LNCaP clone FGC (cell line): ENCODE measurements around the gene BICD2.
A peak's percentile ranks its signal among the peaks of the same experiment; 100 is the strongest.
"Not testable (repeated sequence)": the region's sequence is repeated elsewhere in the genome, so short reads cannot be mapped to it uniquely, and the experiment has no call there.

Experiments used
- DNase-seq: peaks from one replicate; pipeline ENCODE4 v3.0.0-alpha.2; 2011; ENCODE audit warnings: low read depth
- H3K4me3 ChIP-seq: 2 replicates; pipeline ENCODE4 v1.5.1; 2011; ENCODE audit warnings: mild to moderate bottlenecking, low read depth, low read length, control low read depth
- CTCF ChIP-seq: IDR thresholded peaks from 2 replicates; pipeline ENCODE4 v1.5.1; 2012; ENCODE audit warnings: mild to moderate bottlenecking; ENCODE audit not compliant: control insufficient read depth, insufficient read depth; ENCODE audit errors: extremely low read depth

The BICD2 gene

GRCh38 chr9:92764381-92764987 lies at the start of gene BICD2:
Gene BICD2, minus strand, starts transcription at chr9:92764833. Its CDS starts 89 bp downstream, at chr9:92764744.
- DNase-seq = no peak
- peak within 1 kb of the TSS; percentile 87 for H3K4me3 ChIP-seq
- no peak for TF ChIP-seq CTCF

- H3K4me3 ChIP-seq, DNase-seq: not testable (repeated sequence)
Measured at GRCh38 chr9:92809629-92810326, 45.1 kb upstream of the BICD2 start.

GRCh38 chr9:92808726-92809451 lies 44.3 kb upstream of the BICD2 start:
- DNase-seq = peak; percentile 51
- TF ChIP-seq CTCF = peak; percentile 75
- H3K4me3 ChIP-seq = peak overlapping the region; percentile 21; the same call in 1 of the 2 replicates

- no peak for TF ChIP-seq CTCF
- no peak overlapping the region for H3K4me3 ChIP-seq
Measured at GRCh38 chr9:92807757-92808725, 43.4 kb upstream of the BICD2 start.

GRCh38 chr9:92807031-92807756 lies 42.6 kb upstream of the BICD2 start:
- no peak for TF ChIP-seq CTCF
- no peak for DNase-seq
- no peak overlapping the region for H3K4me3 ChIP-seq

More at GRCh38 chr9:92807757-92808725, 43.4 kb upstream of the BICD2 start:
- no peak for DNase-seq

- H3K4me3 ChIP-seq = no peak overlapping the region
- DNase-seq = no peak
- no peak for TF ChIP-seq CTCF
Measured at GRCh38 chr9:92804727-92805126, 40.1 kb upstream of the BICD2 start.
